Inferior parietal cortex (tissue), 1 donor: Measurements from ENCODE around the gene SPINK2.

Source experiments
- DNase-seq: peaks from one replicate; pipeline ENCODE4 v3.0.0-alpha.2; 2016; ENCODE audit errors: extremely low spot score

SPINK2 gene

GRCh38 chr4:56821381-56822243, at the start of gene SPINK2:
SPINK2 (minus strand) TSS chr4:56821701; CDS start chr4:56821662, 39 bp downstream.
- DNase-seq = no peak

- no peak for DNase-seq
These were observed 49.4 kb upstream of the SPINK2 start for GRCh38 chr4:56870946-56871345.

- no peak for DNase-seq
These were observed 42.1 kb upstream of the SPINK2 start for GRCh38 chr4:56863441-56864139.

GRCh38 chr4:56861360-56861759, 39.9 kb upstream of the SPINK2 start:
- DNase-seq = no peak

- no peak for DNase-seq
These were observed 39.3 kb upstream of the SPINK2 start for GRCh38 chr4:56860781-56861180.

GRCh38 chr4:56859841-56860240, 38.3 kb upstream of the SPINK2 start:
- DNase-seq = no peak

GRCh38 chr4:56857601-56858309, 36.3 kb upstream of the SPINK2 start:
- no peak for DNase-seq

- DNase-seq = no peak
These were observed 35.2 kb upstream of the SPINK2 start for GRCh38 chr4:56856656-56857055.

GRCh38 chr4:56850910-56851309, 29.4 kb upstream of the SPINK2 start:
- DNase-seq = no peak

GRCh38 chr4:56844802-56845580, 23.5 kb upstream of the SPINK2 start:
- DNase-seq = no peak

GRCh38 chr4:56843421-56843899, 22.0 kb upstream of the SPINK2 start:
- DNase-seq = no peak

GRCh38 chr4:56840559-56840958, 19.1 kb upstream of the SPINK2 start:
- no peak for DNase-seq

GRCh38 chr4:56828784-56829535, 7.5 kb upstream of the SPINK2 start:
- no peak for DNase-seq

GRCh38 chr4:56823933-56824600, 2.6 kb upstream of the SPINK2 start:
- DNase-seq = no peak

GRCh38 chr4:56818797-56819196, 2.7 kb downstream of the SPINK2 start:
- DNase-seq = no peak

GRCh38 chr4:56817840-56818491, 3.5 kb downstream of the SPINK2 start:
- DNase-seq = no peak

GRCh38 chr4:56806666-56807065, 14.8 kb downstream of the SPINK2 start:
- no peak for DNase-seq

GRCh38 chr4:56804551-56804950, 16.9 kb downstream of the SPINK2 start:
- no peak for DNase-seq

GRCh38 chr4:56803471-56803870, 18.0 kb downstream of the SPINK2 start:
- no peak for DNase-seq
